ENCODE measurements around the gene PCDHGB5. TPM values are rescaled to one million over a fixed set of nuclear protein-coding genes. Genes with fewer than 3 reads are reported as not detected.

Gene PCDHGB5
- total and polyA plus RNA-seq, 4 experiments from 2014 or later: 0.39 to 0.49 (median 0.42) TPM; not detected in 1

Other genes with a start within 250 kb of the PCDHGB5 start
Only the 30 nearest of the 37 such genes appear.
- under 1 TPM; 0.44 TPM for gene PCDHB9, start 210.8 kb upstream of the PCDHGB5 start, total RNA-seq
- gene PCDHB9, start 210.8 kb upstream of the PCDHGB5 start, polyA plus RNA-seq: under 1 TPM in 1 of 2 donors, not detected in 1; 0.62 TPM
- gene PCDHB10, start 205.6 kb upstream of the PCDHGB5 start, total RNA-seq: under 1 TPM in 1 of 2 experiments, not detected in 1; 0.15 TPM
- not detected for gene PCDHB10, start 205.6 kb upstream of the PCDHGB5 start, polyA plus RNA-seq
- not detected for gene PCDHB11, start 198.3 kb upstream of the PCDHGB5 start, total RNA-seq
- gene PCDHB11, start 198.3 kb upstream of the PCDHGB5 start, polyA plus RNA-seq: not detected
- gene PCDHB12, start 189.2 kb upstream of the PCDHGB5 start, total RNA-seq: not detected
- not detected for gene PCDHB12, start 189.2 kb upstream of the PCDHGB5 start, polyA plus RNA-seq
- gene PCDHB13, start 184.0 kb upstream of the PCDHGB5 start, total RNA-seq: under 1 TPM; 0.09 to 0.11 TPM
- not detected for gene PCDHB13, start 184.0 kb upstream of the PCDHGB5 start, polyA plus RNA-seq
- under 1 TPM; 0.14 to 0.15 TPM for gene PCDHB14, start 174.6 kb upstream of the PCDHGB5 start, total RNA-seq
- not detected for gene PCDHB14, start 174.6 kb upstream of the PCDHGB5 start, polyA plus RNA-seq
- gene PCDHB15, start 152.6 kb upstream of the PCDHGB5 start, total RNA-seq: under 1 TPM; 0.17 to 0.53 TPM
- gene PCDHB15, start 152.6 kb upstream of the PCDHGB5 start, polyA plus RNA-seq: not detected
- under 1 TPM; 0.38 to 0.91 TPM for gene SLC25A2, start 93.9 kb upstream of the PCDHGB5 start, total RNA-seq
- not detected for gene SLC25A2, start 93.9 kb upstream of the PCDHGB5 start, polyA plus RNA-seq
- gene TAF7, start 77.2 kb upstream of the PCDHGB5 start, total RNA-seq: 100 to 1,000 TPM; 109 to 119 TPM
- 100 to 1,000 TPM; 165 to 216 TPM for gene TAF7, start 77.2 kb upstream of the PCDHGB5 start, polyA plus RNA-seq
- under 1 TPM; 0.58 to 0.78 TPM for gene PCDHGA1, start 67.4 kb upstream of the PCDHGB5 start, total RNA-seq
- gene PCDHGA1, start 67.4 kb upstream of the PCDHGB5 start, polyA plus RNA-seq: not detected
- under 1 TPM; 0.19 to 0.23 TPM for gene PCDHGA2, start 59.2 kb upstream of the PCDHGB5 start, total RNA-seq
- gene PCDHGA2, start 59.2 kb upstream of the PCDHGB5 start, polyA plus RNA-seq: not detected
- under 1 TPM; 0.17 to 0.26 TPM for gene PCDHGA3, start 54.1 kb upstream of the PCDHGB5 start, total RNA-seq
- under 1 TPM in 1 of 2 donors, not detected in 1; 0.23 TPM for gene PCDHGA3, start 54.1 kb upstream of the PCDHGB5 start, polyA plus RNA-seq
- gene PCDHGB1, start 47.8 kb upstream of the PCDHGB5 start, total RNA-seq: under 1 TPM; 0.17 to 0.26 TPM
- not detected for gene PCDHGB1, start 47.8 kb upstream of the PCDHGB5 start, polyA plus RNA-seq
- under 1 TPM in 1 of 2 experiments, not detected in 1; 0.47 TPM for gene PCDHGA4, start 42.9 kb upstream of the PCDHGB5 start, total RNA-seq
- not detected for gene PCDHGA4, start 42.9 kb upstream of the PCDHGB5 start, polyA plus RNA-seq
- under 1 TPM; 0.55 to 0.64 TPM for gene PCDHGB2, start 38.0 kb upstream of the PCDHGB5 start, total RNA-seq
- not detected for gene PCDHGB2, start 38.0 kb upstream of the PCDHGB5 start, polyA plus RNA-seq
- under 1 TPM; 0.28 to 0.44 TPM for gene PCDHGA5, start 33.8 kb upstream of the PCDHGB5 start, total RNA-seq
- not detected for gene PCDHGA5, start 33.8 kb upstream of the PCDHGB5 start, polyA plus RNA-seq
- under 1 TPM; 0.50 to 0.76 TPM for gene PCDHGB3, start 27.7 kb upstream of the PCDHGB5 start, total RNA-seq
- gene PCDHGB3, start 27.7 kb upstream of the PCDHGB5 start, polyA plus RNA-seq: not detected
- gene PCDHGA6, start 24.1 kb upstream of the PCDHGB5 start, total RNA-seq: under 1 TPM; 0.50 to 0.76 TPM
- gene PCDHGA6, start 24.1 kb upstream of the PCDHGB5 start, polyA plus RNA-seq: under 1 TPM in 1 of 2 donors, not detected in 1; 0.03 TPM
- gene PCDHGA7, start 15.2 kb upstream of the PCDHGB5 start, total RNA-seq: under 1 TPM; 0.26 to 0.44 TPM
- gene PCDHGA7, start 15.2 kb upstream of the PCDHGB5 start, polyA plus RNA-seq: not detected
- gene PCDHGB4, start 10.2 kb upstream of the PCDHGB5 start, total RNA-seq: under 1 TPM; 0.19 to 0.23 TPM
- gene PCDHGB4, start 10.2 kb upstream of the PCDHGB5 start, polyA plus RNA-seq: under 1 TPM in 1 of 2 donors, not detected in 1; 0.13 TPM
- under 1 TPM in 1 of 2 experiments, not detected in 1; 0.17 TPM for gene PCDHGA8, start 5.3 kb upstream of the PCDHGB5 start, total RNA-seq
- not detected for gene PCDHGA8, start 5.3 kb upstream of the PCDHGB5 start, polyA plus RNA-seq
- under 1 TPM; 0.17 to 0.25 TPM for gene PCDHGA9, start 4.8 kb downstream of the PCDHGB5 start, total RNA-seq
- gene PCDHGA9, start 4.8 kb downstream of the PCDHGB5 start, polyA plus RNA-seq: under 1 TPM in 1 of 2 donors, not detected in 1; 0.09 TPM
- gene PCDHGB6, start 10.1 kb downstream of the PCDHGB5 start, total RNA-seq: under 1 TPM; 0.22 to 0.26 TPM
- gene PCDHGB6, start 10.1 kb downstream of the PCDHGB5 start, polyA plus RNA-seq: under 1 TPM in 1 of 2 donors, not detected in 1; 0.11 TPM
- gene PCDHGA10, start 15.0 kb downstream of the PCDHGB5 start, total RNA-seq: under 1 TPM; 0.25 to 0.35 TPM
- not detected for gene PCDHGA10, start 15.0 kb downstream of the PCDHGB5 start, polyA plus RNA-seq
- under 1 TPM; 0.32 to 0.33 TPM for gene PCDHGB7, start 19.7 kb downstream of the PCDHGB5 start, total RNA-seq
- under 1 TPM in 1 of 2 donors, not detected in 1; 0.03 TPM for gene PCDHGB7, start 19.7 kb downstream of the PCDHGB5 start, polyA plus RNA-seq
- under 1 TPM; 0.20 to 0.36 TPM for gene PCDHGA11, start 23.1 kb downstream of the PCDHGB5 start, total RNA-seq
- gene PCDHGA11, start 23.1 kb downstream of the PCDHGB5 start, polyA plus RNA-seq: not detected
- gene PCDHGA12, start 32.6 kb downstream of the PCDHGB5 start, total RNA-seq: under 1 TPM; 0.11 to 0.17 TPM
- gene PCDHGA12, start 32.6 kb downstream of the PCDHGB5 start, polyA plus RNA-seq: not detected
- gene PCDHGC3, start 78.0 kb downstream of the PCDHGB5 start, total RNA-seq: under 1 TPM in 1 of 2 experiments, not detected in 1; 0.17 TPM
- gene PCDHGC3, start 78.0 kb downstream of the PCDHGB5 start, polyA plus RNA-seq: under 1 TPM in 1 of 2 donors, not detected in 1; 0.14 TPM
- gene PCDHGC4, start 87.1 kb downstream of the PCDHGB5 start, total RNA-seq: not detected
- under 1 TPM in 1 of 2 donors, not detected in 1; 0.11 TPM for gene PCDHGC4, start 87.1 kb downstream of the PCDHGB5 start, polyA plus RNA-seq
- not detected for gene PCDHGC5, start 91.1 kb downstream of the PCDHGB5 start, total RNA-seq
- not detected for gene PCDHGC5, start 91.1 kb downstream of the PCDHGB5 start, polyA plus RNA-seq

Data from CD4-positive, alpha-beta memory T cell (primary cell).